Astrocyte (in vitro differentiated cells and primary cell): ENCODE data around the gene AUP1. TPM values are rescaled to one million over a fixed set of nuclear protein-coding genes. Genes with fewer than 3 reads are reported as not detected.

Experiments
- DNase-seq: peaks from one replicate; pipeline ENCODE4 v3.0.0-alpha.2; 2010; ENCODE audit warnings: low read depth
- FAIRE-seq: peaks from 2 replicates; lab custom pipeline; 2011; peaks lifted over from hg19 to GRCh38; lab: Jason Lieb, UNC
- H2AFZ ChIP-seq: 2 replicates; pipeline ENCODE4 v1.6.0; 2012; ENCODE audit warnings: low read depth, low read length, inconsistent platforms
- H3K27ac ChIP-seq: 2 replicates; pipeline ENCODE4 v1.5.1; 2011; ENCODE audit warnings: low read depth, low read length, inconsistent platforms
- H3K27me3 ChIP-seq: 2 replicates; pipeline ENCODE4 v1.6.0; 2011; ENCODE audit warnings: low read length, inconsistent platforms; ENCODE audit not compliant: insufficient read depth
- H3K36me3 ChIP-seq: 2 replicates; pipeline ENCODE4 v1.5.1; 2011; ENCODE audit warnings: low read length, inconsistent platforms; ENCODE audit not compliant: insufficient read depth
- H3K4me1 ChIP-seq: 2 replicates; pipeline ENCODE4 v1.5.1; 2011; ENCODE audit warnings: low read length, inconsistent platforms; ENCODE audit not compliant: insufficient read depth
- H3K4me2 ChIP-seq: 2 replicates; pipeline ENCODE4 v1.6.0; 2012; ENCODE audit warnings: low read length, inconsistent platforms
- H3K4me3 ChIP-seq: 2 replicates; pipeline ENCODE4 v1.5.1; 2011; ENCODE audit warnings: low read depth, mild to moderate bottlenecking, low read length, inconsistent platforms; ENCODE audit not compliant: insufficient read depth
- H3K79me2 ChIP-seq: 2 replicates; pipeline ENCODE4 v1.6.0; 2012; ENCODE audit warnings: mild to moderate bottlenecking, low read length, inconsistent platforms; ENCODE audit not compliant: insufficient read depth
- H3K9ac ChIP-seq: 2 replicates; pipeline ENCODE4 v1.6.0; 2012; ENCODE audit warnings: mild to moderate bottlenecking, low read length, inconsistent platforms
- H3K9me3 ChIP-seq: 2 replicates; pipeline ENCODE4 v1.5.1; 2012; ENCODE audit warnings: low read depth, mild to moderate bottlenecking, low read length, inconsistent platforms; ENCODE audit not compliant: insufficient read depth
- H4K20me1 ChIP-seq: 2 replicates; pipeline ENCODE4 v1.6.0; 2012; ENCODE audit warnings: low read length, inconsistent platforms; ENCODE audit not compliant: insufficient read depth
- H3K27ac Mint-ChIP-seq: one replicate; pipeline ENCODE4 v1.8.0; 2021; ENCODE audit warnings: mild to moderate bottlenecking, mixed read lengths; ENCODE audit not compliant: unreplicated experiment
- H3K27me3 Mint-ChIP-seq: one replicate; pipeline ENCODE4 v1.8.0; 2021; ENCODE audit warnings: low read depth, mixed read lengths; ENCODE audit not compliant: unreplicated experiment
- H3K36me3 Mint-ChIP-seq: one replicate; pipeline ENCODE4 v1.8.0; 2021; ENCODE audit warnings: low read depth, mixed read lengths; ENCODE audit not compliant: unreplicated experiment
- H3K4me1 Mint-ChIP-seq: one replicate; pipeline ENCODE4 v1.8.0; 2021; ENCODE audit warnings: low read depth, mixed read lengths; ENCODE audit not compliant: unreplicated experiment
- H3K4me3 Mint-ChIP-seq: one replicate; pipeline ENCODE4 v1.8.0; 2021; ENCODE audit warnings: mild to moderate bottlenecking, moderate library complexity, mixed read lengths; ENCODE audit not compliant: unreplicated experiment
- H3K9me3 Mint-ChIP-seq: one replicate; pipeline ENCODE4 v1.8.0; 2021; ENCODE audit warnings: mild to moderate bottlenecking, mixed read lengths; ENCODE audit not compliant: unreplicated experiment
- CTCF ChIP-seq: IDR thresholded peaks from 2 replicates; pipeline ENCODE4 v1.5.1; 2011; ENCODE audit warnings: low read depth, mild to moderate bottlenecking, inconsistent platforms, low read length, moderate library complexity; ENCODE audit not compliant: insufficient read depth
- EZH2 ChIP-seq: IDR thresholded peaks from 2 replicates; pipeline ENCODE4 v1.6.1; 2012; ENCODE audit warnings: mild to moderate bottlenecking, low read length, inconsistent platforms; ENCODE audit not compliant: insufficient read depth
- total RNA-seq: library from RNA; stranded (reverse); gene quantifications from 2 replicates; pipeline ENCODE4 v1.2.1, GENCODE V29; 2021

Gene AUP1
- total RNA-seq, 1 donor from 2014 or later: 82.5 TPM

- Histone ChIP-seq H3K9me3 (no peaks in the 10 kb centered on the region), H3K36me3 (no peaks in the 10 kb centered on the region), H3K79me2 (no peaks in the 10 kb centered on the region), H4K20me1 (peaks cover 6% of the 10 kb centered on the region), H3K4me1 (peaks cover 10% of the 10 kb centered on the region), H3K27me3 (peaks cover 91% of the 10 kb centered on the region), H2AFZ (peak overlapping the region; percentile 63), H3K27ac (no peak overlapping the region), H3K9ac (no peak overlapping the region), H3K4me2 (peak overlapping the region; percentile 51), H3K4me3 (no peak overlapping the region)
- Mint-ChIP-seq H3K27ac (no peak overlapping the region), H3K4me1 (no peaks in the 10 kb centered on the region), H3K9me3 (peaks cover 8% of the 10 kb centered on the region), H3K4me3 (no peak overlapping the region), H3K27me3 (peaks cover 76% of the 10 kb centered on the region), H3K36me3 (no peaks in the 10 kb centered on the region)
- peak; percentile 82 for TF ChIP-seq EZH2
- TF ChIP-seq CTCF: no peak
- DNase-seq (no peak), FAIRE-seq (no peak)
Observed at GRCh38 chr2:74515981-74516633, 13.4 kb downstream of the AUP1 start.

- H3K4me1 Mint-ChIP-seq: no peaks in the 10 kb centered on the region
- Histone ChIP-seq H3K4me1 (peaks cover 11% of the 10 kb centered on the region), H3K79me2 (no peaks in the 10 kb centered on the region), H3K27ac (no peak overlapping the region), H3K4me3 (no peak overlapping the region), H3K36me3 (no peaks in the 10 kb centered on the region), H4K20me1 (peaks cover 6% of the 10 kb centered on the region), H3K4me2 (peak overlapping the region; percentile 51), H3K27me3 (peaks cover 91% of the 10 kb centered on the region), H2AFZ (peak overlapping the region; percentile 63), H3K9me3 (no peaks in the 10 kb centered on the region), H3K9ac (no peak overlapping the region)
- H3K27ac Mint-ChIP-seq: no peak overlapping the region
- DNase-seq (no peak), FAIRE-seq (no peak)
- H3K9me3 Mint-ChIP-seq: peaks cover 8% of the 10 kb centered on the region
- no peak overlapping the region for H3K4me3 Mint-ChIP-seq
- TF ChIP-seq CTCF (no peak), EZH2 (peak; percentile 96)
- H3K27me3 Mint-ChIP-seq: peaks cover 80% of the 10 kb centered on the region
- no peaks in the 10 kb centered on the region for H3K36me3 Mint-ChIP-seq
Observed at GRCh38 chr2:74515271-74515980, 14.1 kb downstream of the AUP1 start.
